A673 (cell line): ENCODE data around the gene TXNRD2. TPM values are rescaled to one million over a fixed set of nuclear protein-coding genes. Genes with fewer than 3 reads are reported as not detected.

ENCODE experiments used
- BruUV-seq: library from RNA; stranded (reverse); fragments of 400-500 nt; replicated peaks from 2 replicates; lab custom pipeline; 2021; lab: Mats Ljungman, UMichigan
- CTCF ChIA-PET: fragments of 300-600 bp; sonication (Branson Sonifier 250); formaldehyde crosslinking; loops from one replicate; lab custom pipeline; 2022; ENCODE audit warnings: antibody characterized with exemption; lab: Charles Lee
- POLR2A ChIA-PET: fragments of 300-600 bp; sonication (Branson Sonifier 250); formaldehyde crosslinking; loops from one replicate; lab custom pipeline; 2022; ENCODE audit warnings: antibody characterized with exemption; ENCODE audit not compliant: low non-redundant PET; lab: Charles Lee
- DNase-seq: peaks from one replicate; pipeline ENCODE4 v3.0.0-alpha.2; 2015; ENCODE audit warnings: low spot score
- H3K27ac ChIP-seq: fragments of 200-600 bp; sonication (generic); 2 replicates; pipeline ENCODE4 v1.5.1; 2016; ENCODE audit warnings: mixed run types, low read depth, mild to moderate bottlenecking, mixed read lengths, antibody characterized with exemption, low read length; ENCODE audit not compliant: poor library complexity, severe bottlenecking
- H3K27me3 ChIP-seq: fragments of 200-600 bp; sonication (generic); replicated peaks from 2 replicates; pipeline ENCODE4 v1.6.1; 2017; ENCODE audit warnings: mixed run types, low read depth, mild to moderate bottlenecking, mixed read lengths, antibody characterized with exemption, low read length; ENCODE audit not compliant: insufficient read depth, poor library complexity
- H3K36me3 ChIP-seq: fragments of 200-600 bp; sonication (generic); 2 replicates; pipeline ENCODE4 v1.6.1; 2016; ENCODE audit warnings: mixed run types, mild to moderate bottlenecking, mixed read lengths, antibody characterized with exemption, low read length; ENCODE audit not compliant: insufficient read depth, poor library complexity, severe bottlenecking
- H3K4me1 ChIP-seq: fragments of 200-600 bp; sonication (generic); 2 replicates; pipeline ENCODE4 v1.6.1; 2017; ENCODE audit warnings: mixed run types, mild to moderate bottlenecking, mixed read lengths, antibody characterized with exemption, low read length; ENCODE audit not compliant: insufficient read depth, poor library complexity, severe bottlenecking
- H3K4me3 ChIP-seq: fragments of 200-600 bp; sonication (generic); 2 replicates; pipeline ENCODE4 v1.5.1; 2016; ENCODE audit warnings: low read depth, mixed run types, mild to moderate bottlenecking, mixed read lengths, low read length; ENCODE audit not compliant: poor library complexity, severe bottlenecking
- H3K9me3 ChIP-seq: fragments of 200-600 bp; sonication (generic); 2 replicates; pipeline ENCODE4 v1.6.1; 2016; ENCODE audit warnings: mixed run types, low read depth, mild to moderate bottlenecking, mixed read lengths, antibody characterized with exemption, low read length; ENCODE audit not compliant: poor library complexity, severe bottlenecking
- EZH2 ChIP-seq: fragments of 200-600 bp; sonication (generic); IDR thresholded peaks from 2 replicates; pipeline ENCODE4 v1.6.1; 2017; ENCODE audit warnings: borderline replicate concordance, low read depth, mild to moderate bottlenecking, mixed read lengths, antibody characterized with exemption, low read length; ENCODE audit not compliant: poor library complexity, severe bottlenecking
- intact Hi-C: fragments of 100-400 bp; cut with micrococcal nuclease; formaldehyde crosslinking; loops from one replicate; pipeline ENCODE4 v1.10.0; 2022; ENCODE audit not compliant: unreplicated experiment
- total RNA-seq: library from RNA; stranded (reverse); gene quantifications from 2 replicates; pipeline ENCODE4 v1.2.3, GENCODE V29; 2021
- TF ChIP-seq, protein P1 (sequence below): fragments of 300-800, 200-600 bp; sonication (generic); conservative IDR thresholded peaks from 2 replicates; pipeline ENCODE4 v1.5.1; 2017; ENCODE audit warnings: low read depth, mild to moderate bottlenecking, antibody characterized with exemption, low read length, moderate library complexity, mixed read lengths

The TXNRD2 gene
- total RNA-seq, 1 experiment from 2014 or later = 32.6 TPM

DNA sequence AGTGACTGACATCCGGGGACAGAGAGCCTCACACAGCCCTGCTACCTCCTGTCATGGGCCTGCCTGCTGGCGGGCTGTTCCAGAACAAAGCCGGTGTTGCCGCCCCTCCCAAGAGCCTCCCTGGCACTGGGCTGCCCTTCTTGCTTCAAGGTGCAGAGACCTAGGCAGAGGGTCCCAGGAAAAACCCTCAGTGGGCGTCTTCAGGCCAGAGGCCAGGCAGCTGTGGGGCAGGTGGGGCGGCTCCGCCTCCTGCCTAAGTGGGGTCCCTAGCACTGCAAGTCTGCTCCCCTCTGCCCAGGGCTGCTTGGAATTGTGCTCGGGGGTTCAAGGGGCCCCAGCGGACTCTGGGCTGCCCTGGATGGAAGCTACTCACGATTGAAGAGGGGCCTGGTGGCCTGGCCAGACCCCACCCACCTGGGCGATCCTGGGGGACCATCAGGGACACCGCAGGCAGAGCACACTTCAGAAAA is 66.5 kb downstream of the TXNRD2 start:
- no peak overlapping the region for H3K4me3 ChIP-seq
- TF ChIP-seq EZH2 = no peak
- TF ChIP-seq, protein P1, sequence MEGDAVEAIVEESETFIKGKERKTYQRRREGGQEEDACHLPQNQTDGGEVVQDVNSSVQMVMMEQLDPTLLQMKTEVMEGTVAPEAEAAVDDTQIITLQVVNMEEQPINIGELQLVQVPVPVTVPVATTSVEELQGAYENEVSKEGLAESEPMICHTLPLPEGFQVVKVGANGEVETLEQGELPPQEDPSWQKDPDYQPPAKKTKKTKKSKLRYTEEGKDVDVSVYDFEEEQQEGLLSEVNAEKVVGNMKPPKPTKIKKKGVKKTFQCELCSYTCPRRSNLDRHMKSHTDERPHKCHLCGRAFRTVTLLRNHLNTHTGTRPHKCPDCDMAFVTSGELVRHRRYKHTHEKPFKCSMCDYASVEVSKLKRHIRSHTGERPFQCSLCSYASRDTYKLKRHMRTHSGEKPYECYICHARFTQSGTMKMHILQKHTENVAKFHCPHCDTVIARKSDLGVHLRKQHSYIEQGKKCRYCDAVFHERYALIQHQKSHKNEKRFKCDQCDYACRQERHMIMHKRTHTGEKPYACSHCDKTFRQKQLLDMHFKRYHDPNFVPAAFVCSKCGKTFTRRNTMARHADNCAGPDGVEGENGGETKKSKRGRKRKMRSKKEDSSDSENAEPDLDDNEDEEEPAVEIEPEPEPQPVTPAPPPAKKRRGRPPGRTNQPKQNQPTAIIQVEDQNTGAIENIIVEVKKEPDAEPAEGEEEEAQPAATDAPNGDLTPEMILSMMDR = no peak
- intact Hi-C loops = no loop called here
- H3K27ac ChIP-seq = peak overlapping the region; percentile 64
- no peaks in the 10 kb centered on the region for H3K9me3 ChIP-seq
- CTCF ChIA-PET = no interaction called here
- peaks cover 15% of the 10 kb centered on the region for H3K4me1 ChIP-seq
- BruUV-seq = no TSS peak
- peaks cover 3% of the 10 kb centered on the region for H3K36me3 ChIP-seq
- POLR2A ChIA-PET = no interaction called here
- no peaks in the 10 kb centered on the region for H3K27me3 ChIP-seq
- no peak for DNase-seq

DNA sequence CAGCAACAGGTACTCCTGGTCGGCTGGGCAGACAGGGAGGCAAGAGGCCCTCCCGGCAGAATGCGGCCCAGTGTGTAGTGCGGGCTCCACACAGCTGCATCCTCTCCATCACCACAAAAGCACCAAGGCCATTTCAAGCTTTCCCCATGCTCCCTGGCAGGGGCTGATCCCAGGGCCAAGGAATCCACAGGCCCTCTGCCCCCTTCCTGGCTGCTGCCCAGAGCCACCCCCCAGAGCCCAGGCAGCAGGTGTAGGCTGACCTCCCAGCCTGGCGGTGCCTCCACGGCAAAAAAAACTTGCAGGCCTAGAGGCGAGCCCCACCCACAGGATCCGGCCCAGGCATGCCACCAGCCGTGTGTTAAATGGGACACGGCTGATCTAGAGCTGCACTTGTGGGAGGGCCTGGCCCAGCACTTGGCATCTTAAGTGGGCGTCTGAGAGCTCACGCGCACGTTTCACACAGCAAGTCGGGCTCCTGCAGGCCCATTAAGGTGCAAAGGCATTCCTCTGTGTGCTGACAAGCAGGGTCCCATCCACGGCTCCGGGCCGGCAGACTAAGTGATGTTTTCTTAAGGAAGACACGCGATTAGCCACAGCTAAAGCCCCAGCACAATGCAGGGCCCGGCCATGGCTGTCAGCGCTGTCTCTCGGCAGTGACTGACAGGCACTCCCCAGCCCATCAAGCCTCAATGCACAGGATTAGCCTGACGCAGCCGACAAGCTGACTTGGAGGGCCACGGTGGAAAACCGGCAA is 67.1 kb downstream of the TXNRD2 start:
- TF ChIP-seq, protein P1 = no peak
- TF ChIP-seq EZH2 = no peak
- H3K27ac ChIP-seq = peak overlapping the region; percentile 64

DNA sequence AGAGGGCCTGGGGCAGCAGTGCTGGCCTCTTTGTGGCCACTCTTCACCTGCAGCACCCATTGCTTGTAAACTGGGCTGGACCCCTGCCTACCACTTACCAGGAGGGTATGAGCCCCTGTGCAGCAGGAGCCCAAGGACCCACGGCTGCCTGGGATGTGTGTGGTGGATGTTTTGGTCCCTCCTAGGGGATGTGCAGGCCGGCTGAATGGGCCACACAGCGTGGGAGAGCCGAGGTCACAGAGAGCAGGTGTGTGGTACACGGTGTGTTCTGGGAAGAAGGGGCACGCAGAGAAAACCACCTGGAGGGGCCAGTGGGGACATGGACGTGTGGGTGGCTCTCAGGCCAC is 67.7 kb downstream of the TXNRD2 start:
- no TSS peak for BruUV-seq

More for the DNA sequence above, 67.1 kb downstream of the TXNRD2 start:
- CTCF ChIA-PET = no interaction called here
- BruUV-seq = no TSS peak
- Histone ChIP-seq H3K4me1 (peaks cover 9% of the 10 kb centered on the region), H3K4me3 (no peak overlapping the region), H3K9me3 (no peaks in the 10 kb centered on the region), H3K27me3 (no peaks in the 10 kb centered on the region), H3K36me3 (peaks cover 3% of the 10 kb centered on the region)
- peak; percentile 65 for DNase-seq
- intact Hi-C loops = no loop called here
- POLR2A ChIA-PET = no interaction called here

More for the DNA sequence above, 67.7 kb downstream of the TXNRD2 start:
- ChIA-PET POLR2A (no interaction called here), CTCF (no interaction called here)
- intact Hi-C loops = no loop called here
- H3K9me3 ChIP-seq = no peaks in the 10 kb centered on the region
- peak overlapping the region; percentile 64 for H3K27ac ChIP-seq
- no peaks in the 10 kb centered on the region for H3K27me3 ChIP-seq
- peaks cover 3% of the 10 kb centered on the region for H3K36me3 ChIP-seq
- peaks cover 9% of the 10 kb centered on the region for H3K4me1 ChIP-seq
- DNase-seq = no peak
- TF ChIP-seq EZH2 = no peak
- TF ChIP-seq, protein P1 = no peak
- no peak overlapping the region for H3K4me3 ChIP-seq
